ENCODE results near the gene OPN4.
A peak's percentile ranks its signal among the peaks of the same experiment; 100 is the strongest.

The OPN4 gene

DNA sequence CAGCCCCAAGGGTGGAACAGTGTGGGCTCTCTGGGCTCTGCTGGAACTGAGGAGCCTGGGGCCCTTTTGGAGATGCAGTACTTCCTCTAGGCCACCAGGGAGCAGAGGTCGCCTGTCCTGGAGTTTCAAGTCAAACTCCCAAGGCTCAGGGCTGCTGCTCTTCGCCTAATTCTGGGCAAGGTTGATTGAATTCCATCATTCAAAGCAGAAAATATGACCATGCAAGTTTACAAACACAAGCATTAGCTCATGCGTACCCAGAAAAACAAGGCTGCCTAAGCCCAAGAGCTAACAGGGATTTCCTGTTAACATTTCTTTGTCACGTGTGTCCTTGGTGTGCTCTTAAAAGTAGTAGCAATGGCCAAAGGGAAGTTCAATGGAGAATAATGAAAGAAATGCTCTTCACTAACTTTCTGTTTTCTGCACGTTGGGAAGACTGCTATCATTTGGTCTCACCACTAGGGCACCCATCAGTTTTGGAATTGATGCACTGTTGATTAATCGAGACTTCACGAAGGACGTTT, 34.1 kb downstream of the OPN4 start:
- TF ChIP-seq, protein P1, sequence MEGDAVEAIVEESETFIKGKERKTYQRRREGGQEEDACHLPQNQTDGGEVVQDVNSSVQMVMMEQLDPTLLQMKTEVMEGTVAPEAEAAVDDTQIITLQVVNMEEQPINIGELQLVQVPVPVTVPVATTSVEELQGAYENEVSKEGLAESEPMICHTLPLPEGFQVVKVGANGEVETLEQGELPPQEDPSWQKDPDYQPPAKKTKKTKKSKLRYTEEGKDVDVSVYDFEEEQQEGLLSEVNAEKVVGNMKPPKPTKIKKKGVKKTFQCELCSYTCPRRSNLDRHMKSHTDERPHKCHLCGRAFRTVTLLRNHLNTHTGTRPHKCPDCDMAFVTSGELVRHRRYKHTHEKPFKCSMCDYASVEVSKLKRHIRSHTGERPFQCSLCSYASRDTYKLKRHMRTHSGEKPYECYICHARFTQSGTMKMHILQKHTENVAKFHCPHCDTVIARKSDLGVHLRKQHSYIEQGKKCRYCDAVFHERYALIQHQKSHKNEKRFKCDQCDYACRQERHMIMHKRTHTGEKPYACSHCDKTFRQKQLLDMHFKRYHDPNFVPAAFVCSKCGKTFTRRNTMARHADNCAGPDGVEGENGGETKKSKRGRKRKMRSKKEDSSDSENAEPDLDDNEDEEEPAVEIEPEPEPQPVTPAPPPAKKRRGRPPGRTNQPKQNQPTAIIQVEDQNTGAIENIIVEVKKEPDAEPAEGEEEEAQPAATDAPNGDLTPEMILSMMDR (conservative IDR thresholded peaks at IDR 0.05; ENCODE audit: low read length), result peak; percentile 90
- no peak overlapping the region for H3K4me3 ChIP-seq (ENCODE audit: low read length)
- DNase-seq (ENCODE audit: low read depth), result peak; percentile 79

GRCh38 chr10:86689146-86689545, 34.8 kb downstream of the OPN4 start:
- no peak overlapping the region for H3K4me3 ChIP-seq (ENCODE audit: low read length)
- no peak for DNase-seq (ENCODE audit: low read depth)
- TF ChIP-seq, protein P1 (conservative IDR thresholded peaks at IDR 0.05; ENCODE audit: low read length), result no peak

- TF ChIP-seq, protein P1 (conservative IDR thresholded peaks at IDR 0.05; ENCODE audit: low read length), result no peak
- H3K4me3 ChIP-seq (ENCODE audit: low read length), result no peak overlapping the region
- no peak for DNase-seq (ENCODE audit: low read depth)
Observed at GRCh38 chr10:86690231-86690630, 35.9 kb downstream of the OPN4 start.

- H3K4me3 ChIP-seq (ENCODE audit: low read length), result no peak overlapping the region
- no peak for DNase-seq (ENCODE audit: low read depth)
- TF ChIP-seq, protein P1 (conservative IDR thresholded peaks at IDR 0.05; ENCODE audit: low read length), result no peak
Observed at GRCh38 chr10:86690657-86691084, 36.3 kb downstream of the OPN4 start.

DNA sequence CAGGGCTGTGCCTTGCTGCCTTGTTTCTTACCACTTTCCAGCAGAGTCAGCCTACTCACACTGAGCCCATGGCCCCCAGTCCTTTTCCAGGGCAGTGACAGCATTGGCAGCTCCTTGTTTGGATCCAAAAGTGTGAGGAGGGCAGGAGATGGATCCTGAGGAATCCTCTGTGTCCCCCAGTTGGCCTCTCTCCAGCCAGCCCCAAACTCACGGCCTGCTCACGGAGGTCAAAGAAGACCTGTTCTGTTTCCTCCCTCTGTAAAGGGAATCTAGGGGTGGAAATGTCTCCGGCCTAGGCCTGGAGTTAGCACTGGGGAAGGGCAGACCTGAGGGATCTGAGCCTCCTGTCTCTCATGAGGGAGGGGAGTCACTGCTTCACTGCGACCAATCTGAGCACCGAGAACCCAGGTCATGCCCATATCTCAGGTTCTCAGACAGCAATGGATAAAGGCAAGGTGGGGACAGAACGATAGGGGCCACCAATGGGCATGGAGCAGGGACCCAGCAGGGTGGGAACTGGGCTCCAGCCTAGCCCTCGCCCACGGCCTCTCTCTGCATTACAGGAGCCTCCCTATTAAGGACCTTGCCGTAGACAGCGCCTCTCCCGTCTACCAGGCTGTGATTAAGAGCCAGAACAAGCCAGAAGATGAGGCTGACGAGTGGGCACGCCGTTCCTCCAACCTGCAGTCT, 37.1 kb downstream of the OPN4 start:
- no peak overlapping the region for H3K4me3 ChIP-seq (ENCODE audit: low read length)
- TF ChIP-seq, protein P1 (conservative IDR thresholded peaks at IDR 0.05; ENCODE audit: low read length), result no peak
- no peak for DNase-seq (ENCODE audit: low read depth)

GRCh38 chr10:86692023-86692514, 37.7 kb downstream of the OPN4 start:
- TF ChIP-seq, protein P1 (conservative IDR thresholded peaks at IDR 0.05; ENCODE audit: low read length), result no peak
- no peak for DNase-seq (ENCODE audit: low read depth)
- H3K4me3 ChIP-seq (ENCODE audit: low read length), result no peak overlapping the region

GRCh38 chr10:86692664-86693063, 38.3 kb downstream of the OPN4 start:
- no peak overlapping the region for H3K4me3 ChIP-seq (ENCODE audit: low read length)
- TF ChIP-seq, protein P1 (conservative IDR thresholded peaks at IDR 0.05; ENCODE audit: low read length), result no peak
- DNase-seq (ENCODE audit: low read depth), result no peak

Measured in AG10803 (cell line).